HG03196 (cell line): ENCODE data around the gene CD44.
A peak's percentile ranks its signal among the peaks of the same experiment; 100 is the strongest.

Source experiments
- ATAC-seq: cut with Tn5 transposase; IDR thresholded peaks from one replicate; pipeline ENCODE4 v1.9.1; 2021; ENCODE audit not compliant: unreplicated experiment

Gene CD44

GRCh38 chr11:35155677-35156076 is 16.7 kb downstream of the CD44 start:
- no peak for ATAC-seq

GRCh38 chr11:35157814-35158700 is 19.1 kb downstream of the CD44 start:
- no peak for ATAC-seq

GRCh38 chr11:35158701-35159510 is 19.9 kb downstream of the CD44 start:
- no peak for ATAC-seq

GRCh38 chr11:35160246-35160824 is 21.4 kb downstream of the CD44 start:
- no peak for ATAC-seq

- ATAC-seq, result no peak
These were observed 22.1 kb downstream of the CD44 start for GRCh38 chr11:35160902-35161597.

GRCh38 chr11:35162745-35163144 is 23.8 kb downstream of the CD44 start:
- no peak for ATAC-seq

GRCh38 chr11:35163209-35163608 is 24.2 kb downstream of the CD44 start:
- no peak for ATAC-seq

GRCh38 chr11:35163702-35164496 is 24.9 kb downstream of the CD44 start:
- no peak for ATAC-seq

- no peak for ATAC-seq
These were observed 26.1 kb downstream of the CD44 start for GRCh38 chr11:35165030-35165422.

GRCh38 chr11:35165423-35166368 is 26.7 kb downstream of the CD44 start:
- ATAC-seq, result peak; percentile 76

GRCh38 chr11:35166369-35167360 is 27.7 kb downstream of the CD44 start:
- no peak for ATAC-seq

GRCh38 chr11:35167426-35167954 is 28.5 kb downstream of the CD44 start:
- no peak for ATAC-seq

- no peak for ATAC-seq
These were observed 29.7 kb downstream of the CD44 start for GRCh38 chr11:35168671-35169070.

- ATAC-seq, result no peak
These were observed 30.1 kb downstream of the CD44 start for GRCh38 chr11:35169112-35169511.

- ATAC-seq, result no peak
These were observed 30.8 kb downstream of the CD44 start for GRCh38 chr11:35169754-35170153.

GRCh38 chr11:35170503-35170902 is 31.5 kb downstream of the CD44 start:
- ATAC-seq, result no peak

GRCh38 chr11:35171226-35171625 is 32.3 kb downstream of the CD44 start:
- no peak for ATAC-seq
